ENCODE results near the gene C12orf60. TPM values are rescaled to one million over a fixed set of nuclear protein-coding genes. Genes with fewer than 3 reads are reported as not detected.
A peak's percentile ranks its signal among the peaks of the same experiment; 100 is the strongest.
"Not testable (repeated sequence)": the region's sequence is repeated elsewhere in the genome, so short reads cannot be mapped to it uniquely, and the experiment has no call there.

The C12orf60 gene, protein sequence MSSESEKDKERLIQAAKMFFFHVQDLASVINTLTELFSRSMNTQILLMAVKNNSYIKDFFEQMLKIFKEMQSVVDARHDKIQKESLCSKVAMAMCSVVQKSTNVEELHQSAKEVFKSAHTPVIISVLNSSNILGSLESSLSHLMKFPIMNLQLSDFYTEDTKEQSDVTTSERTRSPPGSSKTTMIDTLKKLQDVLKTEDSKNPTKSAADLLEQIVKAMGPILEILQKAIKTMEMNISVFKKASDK
- polyA plus RNA-seq (2013), result 0.78 TPM

DNA sequence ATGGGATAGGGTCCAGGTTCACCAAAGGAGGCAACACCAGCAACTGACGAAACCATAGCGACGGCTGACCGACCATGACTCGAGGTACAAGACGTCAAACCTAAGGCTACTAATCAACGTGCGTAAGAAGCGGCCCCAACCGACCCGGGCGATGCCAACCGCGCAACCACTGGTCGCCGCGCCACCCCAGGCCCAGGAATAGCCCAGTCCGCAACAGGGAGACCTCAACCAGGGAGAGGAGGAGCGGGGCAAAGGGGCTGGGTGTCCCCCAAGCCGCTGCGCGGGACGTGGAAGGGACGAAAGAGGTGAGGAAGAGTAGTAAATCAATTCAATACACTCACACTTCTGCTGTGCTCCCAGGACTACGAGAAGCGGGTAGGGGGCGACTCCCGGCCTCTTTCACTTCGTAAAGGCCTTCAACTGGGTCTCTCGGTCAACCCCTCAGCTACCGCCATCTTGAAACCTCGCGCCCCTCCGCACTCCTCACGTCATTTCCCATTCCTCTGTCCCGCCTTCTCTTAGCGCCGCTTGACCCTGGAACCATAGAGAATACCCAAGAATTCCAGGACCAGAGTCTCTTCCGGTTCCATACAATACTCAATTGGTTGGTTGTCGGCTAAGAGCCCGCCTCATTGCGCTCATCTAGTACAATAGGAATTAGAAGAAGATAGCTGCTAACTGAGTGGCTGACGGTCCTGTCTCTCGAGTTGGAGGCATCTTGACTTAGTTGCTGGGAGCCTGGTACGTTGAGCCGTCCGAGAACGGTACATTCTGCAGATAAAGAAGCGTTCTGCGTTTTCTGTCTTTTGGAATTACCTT lies at the start of gene C12orf60, which contains the start of gene WBP11:
C12orf60 (plus strand) TSS at position 660 of the 819 bp plus-strand sequence. CDS start 19,266 bp downstream, outside the sequence.
WBP11 (minus strand) TSS at position 468 of the 819 bp plus-strand sequence. CDS start 2,095 bp downstream, outside the sequence.
- ChIA-PET CTCF (interaction anchor here (1.3 to 6.8 kb wide), 5 partner anchors 11 to 31 kb away, joined by 3 to 64 read pairs (median 6); a partner anchor contains a TSS), POLR2A (interaction anchor here (0.5 kb wide), 1 partner anchor 85 kb away, joined by 5 read pairs; no protein-coding TSS in a partner anchor)
- peaks cover 2 to 23% (median 12%) of the 10 kb centered on the region in 4 experiments for H3K4me1 ChIP-seq (ENCODE audit: control extremely low read depth in 1 of 4, control insufficient read depth in 4 of 4, insufficient read depth in 4 of 4, low read length in 3 of 4)
- peak within 1 kb of the TSS; percentile 86 to 99 (median 95) for H3K4me3 ChIP-seq (ENCODE audit: control insufficient read depth in 1 of 7, extremely low read depth in 1 of 7, insufficient read depth in 4 of 7, low read depth in 2 of 7, low read length in 6 of 7)
- under 1% methylated on average over 38 of the region's 50 CpGs for whole genome bisulfite sequencing (ENCODE audit: insufficient coverage)
- peak; percentile 99 for DNase-seq
- peaks cover 4 to 21% (median 7%) of the 10 kb centered on the region in 4 experiments for H3K36me3 ChIP-seq (ENCODE audit: control insufficient read depth in 4 of 4, insufficient read depth in 4 of 4, low read length in 3 of 4)
- H3K9me3 ChIP-seq (ENCODE audit: control extremely low read depth in 1 of 5, control insufficient read depth in 4 of 5, insufficient read depth in 2 of 5, low read depth in 1 of 5, low read length in 4 of 5), result no peaks in the 10 kb centered on the region
- H3K27ac ChIP-seq (ENCODE audit: insufficient read depth in 1 of 2, low read depth in 1 of 2, low read length in 2 of 2, poor library complexity in 1 of 2, severe bottlenecking in 2 of 2), result peak within 1 kb of the TSS; percentile 91 to 97
- no peaks in the 10 kb centered on the region for H3K27me3 ChIP-seq (replicated peaks in 2 of 5; ENCODE audit: control insufficient read depth in 4 of 5, insufficient read depth in 5 of 5, low read length in 4 of 5)

DNA sequence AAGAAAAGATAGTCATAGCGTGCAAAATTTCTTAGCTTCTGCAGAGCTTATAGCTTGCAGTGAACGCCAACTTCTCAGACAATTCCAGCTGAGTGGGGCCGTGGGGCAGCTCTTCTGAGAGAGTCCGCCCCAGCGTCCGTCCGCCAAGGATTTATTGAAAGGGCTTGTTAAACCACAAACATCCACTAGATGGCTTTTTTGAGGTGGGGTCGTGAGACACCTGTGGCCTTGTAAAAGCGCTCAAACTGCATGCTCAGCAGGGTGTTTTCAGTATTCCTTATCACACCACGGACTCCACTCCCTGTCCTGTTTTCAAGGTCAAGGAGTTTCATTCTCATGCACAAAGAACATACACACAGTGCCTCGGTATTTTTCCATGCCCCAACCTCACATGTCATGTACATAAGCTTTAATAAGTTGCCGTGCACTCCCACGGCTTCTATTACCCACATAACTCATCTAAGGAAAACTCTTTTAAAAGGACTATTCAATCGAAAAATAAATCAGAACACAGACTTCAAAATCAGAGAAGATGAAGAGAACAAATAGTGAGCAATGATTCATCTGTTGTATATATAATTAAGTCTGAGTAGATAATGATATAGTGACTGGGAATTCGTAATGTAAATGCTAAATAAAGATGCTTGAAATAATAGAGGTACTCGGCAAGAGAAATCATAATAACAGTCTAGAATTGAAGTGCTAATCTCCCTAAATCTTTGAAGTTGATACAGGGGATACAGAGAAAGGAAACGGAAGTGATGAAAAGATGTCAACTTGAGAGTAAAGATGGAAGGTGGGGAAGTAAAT lies 46.9 kb upstream of the C12orf60 start:
- ChIA-PET POLR2A (interaction anchor here (0.7 kb wide), 1 partner anchor 20 kb away, joined by 3 read pairs; no protein-coding TSS in a partner anchor), CTCF (interaction anchor here (0.9 to 1.7 kb wide), 3 partner anchors 9 to 19 kb away, joined by 3 to 8 read pairs (median 5); a partner anchor contains a TSS)

DNA sequence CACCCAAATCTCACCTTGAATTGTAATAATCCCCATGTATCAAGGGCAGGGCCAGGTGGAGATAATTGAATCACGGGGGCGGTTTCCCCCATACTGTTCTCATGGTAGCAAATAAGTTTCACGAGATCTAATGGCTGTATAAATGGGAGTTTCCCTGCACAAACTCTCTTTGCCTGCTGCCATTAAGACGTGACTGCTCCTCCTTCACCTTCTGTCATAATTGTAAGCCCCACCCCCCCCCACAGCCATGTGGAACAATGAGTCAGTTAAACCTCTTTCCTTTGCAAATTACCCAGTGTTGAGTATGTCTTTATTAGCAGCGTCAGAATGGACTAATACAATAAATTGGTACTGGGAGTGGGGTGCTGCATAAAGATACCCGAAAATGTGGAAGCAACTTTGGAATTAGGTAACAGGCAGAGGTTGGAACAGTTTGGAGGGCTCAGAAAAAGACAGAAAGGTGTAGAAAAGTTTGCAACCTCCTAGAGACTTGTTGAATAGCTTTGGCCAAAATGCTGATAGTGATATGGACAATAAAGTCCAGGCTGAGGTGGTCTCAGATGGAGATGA lies 43.7 kb upstream of the C12orf60 start:
- H3K4me3 ChIP-seq (ENCODE audit: control insufficient read depth in 1 of 7, extremely low read depth in 1 of 7, insufficient read depth in 4 of 7, low read depth in 2 of 7, low read length in 6 of 7); CTCF ChIA-PET; H3K27ac ChIP-seq (ENCODE audit: insufficient read depth in 1 of 2, low read depth in 1 of 2, low read length in 2 of 2, poor library complexity in 1 of 2, severe bottlenecking in 2 of 2); H3K9me3 ChIP-seq (ENCODE audit: control extremely low read depth in 1 of 5, control insufficient read depth in 4 of 5, insufficient read depth in 2 of 5, low read depth in 1 of 5, low read length in 4 of 5); H3K27me3 ChIP-seq (replicated peaks in 2 of 5; ENCODE audit: control insufficient read depth in 4 of 5, insufficient read depth in 5 of 5, low read length in 4 of 5); DNase-seq; H3K4me1 ChIP-seq (ENCODE audit: control extremely low read depth in 1 of 4, control insufficient read depth in 4 of 4, insufficient read depth in 4 of 4, low read length in 3 of 4); H3K36me3 ChIP-seq (ENCODE audit: control insufficient read depth in 4 of 4, insufficient read depth in 4 of 4, low read length in 3 of 4); POLR2A ChIA-PET: not testable (repeated sequence)
- WGBS (ENCODE audit: insufficient coverage), result 72% methylated on average over 4 of the region's 6 CpGs

More for the DNA sequence above, 46.9 kb upstream of the C12orf60 start:
- peak; percentile 10 to 29 (median 13) for DNase-seq
- no peaks in the 10 kb centered on the region for H3K36me3 ChIP-seq (ENCODE audit: control insufficient read depth in 4 of 4, insufficient read depth in 4 of 4, low read length in 3 of 4)
- peaks cover 0 to 3% (median 3%) of the 10 kb centered on the region in 5 experiments for H3K9me3 ChIP-seq (ENCODE audit: control extremely low read depth in 1 of 5, control insufficient read depth in 4 of 5, insufficient read depth in 2 of 5, low read depth in 1 of 5, low read length in 4 of 5)
- H3K4me3 ChIP-seq (ENCODE audit: control insufficient read depth in 1 of 7, extremely low read depth in 1 of 7, insufficient read depth in 4 of 7, low read depth in 2 of 7, low read length in 6 of 7), result peak overlapping the region in 1 of 7 experiments; percentile 28
- no peaks in the 10 kb centered on the region for H3K4me1 ChIP-seq (ENCODE audit: control extremely low read depth in 1 of 4, control insufficient read depth in 4 of 4, insufficient read depth in 4 of 4, low read length in 3 of 4)
- no peaks in the 10 kb centered on the region for H3K27me3 ChIP-seq (replicated peaks in 2 of 5; ENCODE audit: control insufficient read depth in 4 of 5, insufficient read depth in 5 of 5, low read length in 4 of 5)
- 56% methylated on average over 14 of the region's 17 CpGs for WGBS (ENCODE audit: insufficient coverage)
- no peak overlapping the region for H3K27ac ChIP-seq (ENCODE audit: insufficient read depth in 1 of 2, low read depth in 1 of 2, low read length in 2 of 2, poor library complexity in 1 of 2, severe bottlenecking in 2 of 2)

DNA sequence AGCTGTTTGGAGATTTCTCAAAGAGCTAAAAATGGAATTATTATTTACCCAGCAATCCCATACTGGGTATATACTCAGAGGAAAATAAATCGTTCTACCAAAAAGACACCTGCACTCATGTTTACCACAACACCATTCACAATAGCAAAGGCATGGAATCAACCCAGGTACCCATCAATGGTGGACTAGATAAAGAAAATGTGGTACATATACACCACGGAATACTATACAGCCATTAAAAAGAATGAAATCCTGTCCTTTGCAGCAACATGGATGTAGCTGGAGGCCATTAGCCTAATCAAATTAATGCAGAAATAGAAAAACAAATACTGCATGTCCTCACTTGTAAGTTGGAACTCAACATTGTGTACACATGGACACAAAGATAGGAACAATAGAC lies 38.1 kb upstream of the C12orf60 start:
- ChIA-PET CTCF (no interaction called here), POLR2A (no interaction called here)
- no peak overlapping the region for H3K4me3 ChIP-seq (ENCODE audit: control insufficient read depth in 1 of 7, extremely low read depth in 1 of 7, insufficient read depth in 4 of 7, low read depth in 2 of 7, low read length in 6 of 7)
- H3K27me3 ChIP-seq (replicated peaks in 2 of 5; ENCODE audit: control insufficient read depth in 4 of 5, insufficient read depth in 5 of 5, low read length in 4 of 5), result no peaks in the 10 kb centered on the region
- peaks cover 0 to 3% (median 0%) of the 10 kb centered on the region in 5 experiments for H3K9me3 ChIP-seq (ENCODE audit: control extremely low read depth in 1 of 5, control insufficient read depth in 4 of 5, insufficient read depth in 2 of 5, low read depth in 1 of 5, low read length in 4 of 5)
- WGBS (ENCODE audit: insufficient coverage), result no CpG with 5 or more reads among the region's 2 CpGs
- H3K4me1 ChIP-seq (ENCODE audit: control extremely low read depth in 1 of 4, control insufficient read depth in 4 of 4, insufficient read depth in 4 of 4, low read length in 3 of 4), result peaks cover 0 to 17% (median 11%) of the 10 kb centered on the region in 4 experiments
- no peak overlapping the region for H3K27ac ChIP-seq (ENCODE audit: insufficient read depth in 1 of 2, low read depth in 1 of 2, low read length in 2 of 2, poor library complexity in 1 of 2, severe bottlenecking in 2 of 2)
- peaks cover 0 to 6% (median 3%) of the 10 kb centered on the region in 4 experiments for H3K36me3 ChIP-seq (ENCODE audit: control insufficient read depth in 4 of 4, insufficient read depth in 4 of 4, low read length in 3 of 4)
- no peak for DNase-seq

DNA sequence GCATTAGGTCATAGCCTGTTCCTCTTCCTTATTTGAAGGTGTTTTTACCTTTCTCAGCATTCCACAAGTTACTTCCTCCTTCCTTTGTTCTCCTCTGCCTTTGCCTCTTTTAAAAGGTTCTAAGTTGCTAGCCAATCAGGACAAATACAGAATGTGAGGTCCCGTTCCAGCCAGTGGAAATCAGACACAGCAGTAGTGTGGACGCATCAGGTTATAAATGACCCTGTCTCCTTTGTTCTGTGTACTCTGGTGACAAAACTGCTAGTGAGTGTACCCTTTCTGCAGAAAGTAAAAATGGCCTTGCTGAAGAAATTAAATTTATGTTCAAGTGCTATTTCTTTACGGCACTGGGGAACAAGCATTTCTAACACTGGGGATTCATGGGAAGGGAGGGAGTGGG lies 37.5 kb upstream of the C12orf60 start:
- CTCF ChIA-PET; H3K27me3 ChIP-seq (replicated peaks in 2 of 5; ENCODE audit: control insufficient read depth in 4 of 5, insufficient read depth in 5 of 5, low read length in 4 of 5); POLR2A ChIA-PET; H3K36me3 ChIP-seq (ENCODE audit: control insufficient read depth in 4 of 4, insufficient read depth in 4 of 4, low read length in 3 of 4); H3K27ac ChIP-seq (ENCODE audit: insufficient read depth in 1 of 2, low read depth in 1 of 2, low read length in 2 of 2, poor library complexity in 1 of 2, severe bottlenecking in 2 of 2); H3K9me3 ChIP-seq (ENCODE audit: control extremely low read depth in 1 of 5, control insufficient read depth in 4 of 5, insufficient read depth in 2 of 5, low read depth in 1 of 5, low read length in 4 of 5); DNase-seq; H3K4me3 ChIP-seq (ENCODE audit: control insufficient read depth in 1 of 7, extremely low read depth in 1 of 7, insufficient read depth in 4 of 7, low read depth in 2 of 7, low read length in 6 of 7): not testable (repeated sequence)
- peaks cover 0 to 23% (median 13%) of the 10 kb centered on the region in 4 experiments for H3K4me1 ChIP-seq (ENCODE audit: control extremely low read depth in 1 of 4, control insufficient read depth in 4 of 4, insufficient read depth in 4 of 4, low read length in 3 of 4)
- 100% methylated on average over 2 of the region's 3 CpGs for WGBS (ENCODE audit: insufficient coverage)

DNA sequence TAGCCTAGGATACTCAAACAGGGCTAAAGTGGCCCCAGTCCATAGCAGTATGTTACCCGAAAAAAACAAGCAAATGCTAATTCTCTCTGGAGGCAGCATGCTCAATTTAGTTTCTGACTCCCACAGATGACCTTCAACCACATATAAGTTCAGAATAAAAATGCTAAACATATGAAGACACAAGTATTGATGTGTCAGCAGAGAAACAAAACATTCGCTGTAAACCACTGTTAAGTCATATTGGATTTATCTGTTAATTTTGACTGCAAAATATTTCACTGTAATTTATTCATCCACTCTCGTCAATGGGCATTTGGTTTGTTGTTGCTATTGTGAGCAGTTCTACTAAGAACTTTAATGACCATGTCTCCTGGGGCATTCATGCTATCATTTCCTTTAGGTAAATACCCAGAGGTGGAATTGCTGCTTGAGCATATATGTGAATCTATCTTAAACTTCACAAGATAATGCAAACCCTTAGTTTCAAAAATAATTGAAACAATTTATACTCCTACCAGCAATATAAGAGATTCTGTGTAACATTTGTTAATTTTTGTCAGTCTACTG lies 36.7 kb upstream of the C12orf60 start:
- CTCF ChIA-PET, result no interaction called here
- Histone ChIP-seq H3K4me1 (ENCODE audit: control extremely low read depth in 1 of 4, control insufficient read depth in 4 of 4, insufficient read depth in 4 of 4, low read length in 3 of 4) (peaks cover 5 to 28% (median 17%) of the 10 kb centered on the region in 4 experiments), H3K9me3 (ENCODE audit: control extremely low read depth in 1 of 5, control insufficient read depth in 4 of 5, insufficient read depth in 2 of 5, low read depth in 1 of 5, low read length in 4 of 5) (peaks cover 0 to 2% (median 0%) of the 10 kb centered on the region in 5 experiments), H3K27me3 (replicated peaks in 2 of 5; ENCODE audit: control insufficient read depth in 4 of 5, insufficient read depth in 5 of 5, low read length in 4 of 5) (no peaks in the 10 kb centered on the region), H3K27ac (ENCODE audit: insufficient read depth in 1 of 2, low read depth in 1 of 2, low read length in 2 of 2, poor library complexity in 1 of 2, severe bottlenecking in 2 of 2) (no peak overlapping the region), H3K4me3 (ENCODE audit: control insufficient read depth in 1 of 7, extremely low read depth in 1 of 7, insufficient read depth in 4 of 7, low read depth in 2 of 7, low read length in 6 of 7) (no peak overlapping the region), H3K36me3 (ENCODE audit: control insufficient read depth in 4 of 4, insufficient read depth in 4 of 4, low read length in 3 of 4) (peaks cover 0 to 6% (median 3%) of the 10 kb centered on the region in 4 experiments)
- 100% methylated on average over 1 of the region's 3 CpGs for WGBS (ENCODE audit: insufficient coverage)
- no peak for DNase-seq
- POLR2A ChIA-PET, result no interaction called here

All from common myeloid progenitor, CD34-positive (primary cell).